HepG2 (cell line): ENCODE data around the gene RARS2. TPM values are rescaled to one million over a fixed set of nuclear protein-coding genes. Genes with fewer than 3 reads are reported as not detected.

Source experiments
- CEBPG ChIP-seq: IDR thresholded peaks from 2 replicates; pipeline ENCODE4 v1.6.1; 2016
- DR1 ChIP-seq: sonication (generic); formaldehyde crosslinking; IDR thresholded peaks from 2 replicates; pipeline ENCODE4 v1.8.0; 2021; ENCODE audit warnings: mild to moderate bottlenecking, missing genetic modification reagents, inconsistent platforms
- GABPA ChIP-seq, 2 experiments: IDR thresholded peaks; 2 replicates each; pipeline ENCODE4 v1.6.1; 2011 to 2016; ENCODE audit warnings: low read depth in 2 of 2, low read length in 1 of 2, missing biosample characterization in 1 of 2, missing genetic modification characterization in 1 of 2
- KDM3A ChIP-seq: IDR thresholded peaks from 2 replicates; pipeline ENCODE4 v1.6.1; 2018; ENCODE audit warnings: low read depth, missing compliant biosample characterization
- KLF16 ChIP-seq, 2 experiments: sonication (generic) in 1 of 2; formaldehyde crosslinking in 1 of 2; IDR thresholded peaks; 2 replicates each; pipeline versions ENCODE4 v1.6.1 to v1.8.0; 2016 to 2023; ENCODE audit warnings: missing genetic modification reagents in 2 of 2, missing compliant biosample characterization in 1 of 2
- MBD4 ChIP-seq: IDR thresholded peaks from 2 replicates; pipeline ENCODE4 v1.6.1; 2012; ENCODE audit warnings: low read length, inconsistent platforms, borderline replicate concordance
- NBN ChIP-seq: fragments of 450-650 bp; conservative IDR thresholded peaks from 2 replicates; pipeline ENCODE4 v1.6.1; 2017
- NCOA2 ChIP-seq: sonication (generic); formaldehyde crosslinking; IDR thresholded peaks from 2 replicates; pipeline ENCODE4 v1.8.0; 2022; ENCODE audit warnings: inconsistent platforms
- NR3C1 ChIP-seq: sonication (generic); formaldehyde crosslinking; IDR thresholded peaks from 2 replicates; pipeline ENCODE4 v1.4.0; 2020; ENCODE audit warnings: missing genetic modification reagents
- POLR2AphosphoS5 ChIP-seq: IDR thresholded peaks from 2 replicates; pipeline ENCODE4 v1.6.1; 2012; ENCODE audit warnings: low read depth, low read length
- RFX5 ChIP-seq: IDR thresholded peaks from 2 replicates; pipeline ENCODE4 v1.6.1; 2011; ENCODE audit warnings: low read depth, low read length, improper control_type of control experiment
- SIN3B ChIP-seq: fragments of 150-350 bp; IDR thresholded peaks from 2 replicates; pipeline ENCODE4 v1.6.1; 2014; ENCODE audit warnings: low read length
- SP4 ChIP-seq: sonication (generic); formaldehyde crosslinking; IDR thresholded peaks from 2 replicates; pipeline ENCODE4 v1.8.1; 2023; ENCODE audit warnings: mild to moderate bottlenecking, missing genetic modification reagents
- TOPORS ChIP-seq: sonication (generic); formaldehyde crosslinking; IDR thresholded peaks from 2 replicates; pipeline ENCODE4 v1.8.0; 2023; ENCODE audit warnings: mild to moderate bottlenecking, missing genetic modification reagents
- ZBTB3 ChIP-seq: sonication (generic); formaldehyde crosslinking; IDR thresholded peaks from 2 replicates; pipeline ENCODE4 v1.4.0; 2020; ENCODE audit warnings: low read depth, mild to moderate bottlenecking, moderate library complexity, missing genetic modification reagents, borderline replicate concordance
- ZBTB38 ChIP-seq: sonication (generic); formaldehyde crosslinking; IDR thresholded peaks from 2 replicates; pipeline ENCODE4 v1.5.1; 2020; ENCODE audit warnings: mild to moderate bottlenecking, missing genetic modification reagents
- ZNF569 ChIP-seq: sonication (generic); formaldehyde crosslinking; IDR thresholded peaks from 2 replicates; pipeline ENCODE4 v1.5.0; 2020; ENCODE audit warnings: mild to moderate bottlenecking, missing genetic modification reagents, moderate library complexity, borderline replicate concordance
- ZNF670 ChIP-seq: sonication (generic); formaldehyde crosslinking; IDR thresholded peaks from 2 replicates; pipeline ENCODE4 v1.8.0; 2022; ENCODE audit warnings: mild to moderate bottlenecking, missing genetic modification reagents, borderline replicate concordance
- ZNF788 ChIP-seq: sonication (generic); formaldehyde crosslinking; IDR thresholded peaks from 2 replicates; pipeline ENCODE4 v1.5.0; 2020; ENCODE audit warnings: mild to moderate bottlenecking, missing genetic modification reagents, borderline replicate concordance
- ZNF841 ChIP-seq: sonication (generic); formaldehyde crosslinking; IDR thresholded peaks from 2 replicates; pipeline ENCODE4 v1.8.1; 2023; ENCODE audit warnings: missing genetic modification reagents, borderline replicate concordance
- polyA plus RNA-seq, 8 experiments: library from polyadenylated mRNA; depleted of rRNA in 3 of 8; stranded (reverse) in 7 of 8; unstranded in 1 of 8; fragments of >200 nt; fragmentation: Illumina TruSeq in 4 of 8; extraction: Trizol in 4 of 8; gene quantifications; 2 replicates each; pipeline versions ENCODE4 v1.2.1 to v1.2.3, GENCODE V29; 2011 to 2016; ENCODE audit warnings: low read depth in 4 of 8, missing spikeins in 1 of 8, mixed read lengths in 1 of 8; ENCODE audit not compliant: insufficient read depth in 1 of 8
- total RNA-seq, 5 experiments: library from RNA; depleted of rRNA; stranded (reverse); fragments of >200 nt; fragmentation: Illumina TruSeq; extraction: Trizol; gene quantifications; 2 replicates each; pipeline ENCODE4 v1.2.3, GENCODE V29; 2016; ENCODE audit warnings: low read depth in 1 of 5
- TF ChIP-seq, protein P1 (sequence below): IDR thresholded peaks from 2 replicates; pipeline ENCODE4 v1.6.1; 2016; ENCODE audit warnings: missing genetic modification reagents, missing compliant biosample characterization
- TF ChIP-seq, protein P2 (sequence below): sonication (generic); formaldehyde crosslinking; IDR thresholded peaks from 2 replicates; pipeline ENCODE4 v1.4.0; 2020; ENCODE audit warnings: mild to moderate bottlenecking, missing genetic modification reagents
- TF ChIP-seq, protein P3 (sequence below): sonication (generic); formaldehyde crosslinking; IDR thresholded peaks from 2 replicates; pipeline ENCODE4 v1.8.0; 2022; ENCODE audit warnings: mild to moderate bottlenecking, missing genetic modification reagents
- TF ChIP-seq, protein P4 (sequence below): sonication (generic); formaldehyde crosslinking; IDR thresholded peaks from 2 replicates; pipeline ENCODE4 v1.4.0; 2020; ENCODE audit warnings: missing genetic modification reagents
- TF ChIP-seq, protein P5 (sequence below): sonication (generic); formaldehyde crosslinking; conservative IDR thresholded peaks from 2 replicates; pipeline ENCODE4 v1.4.0; 2020; ENCODE audit warnings: missing genetic modification reagents
- TF ChIP-seq, protein P6 (sequence below): sonication (generic); formaldehyde crosslinking; IDR thresholded peaks from 2 replicates; pipeline ENCODE4 v1.8.0; 2022; ENCODE audit warnings: mild to moderate bottlenecking, missing genetic modification reagents, moderate library complexity

The RARS2 gene
- total and polyA plus RNA-seq, 2 of the 13 experiments (the other 11 are each of a cell fraction or from before 2014, with no cell fraction given): 23.4 to 80.1 TPM

DNA sequence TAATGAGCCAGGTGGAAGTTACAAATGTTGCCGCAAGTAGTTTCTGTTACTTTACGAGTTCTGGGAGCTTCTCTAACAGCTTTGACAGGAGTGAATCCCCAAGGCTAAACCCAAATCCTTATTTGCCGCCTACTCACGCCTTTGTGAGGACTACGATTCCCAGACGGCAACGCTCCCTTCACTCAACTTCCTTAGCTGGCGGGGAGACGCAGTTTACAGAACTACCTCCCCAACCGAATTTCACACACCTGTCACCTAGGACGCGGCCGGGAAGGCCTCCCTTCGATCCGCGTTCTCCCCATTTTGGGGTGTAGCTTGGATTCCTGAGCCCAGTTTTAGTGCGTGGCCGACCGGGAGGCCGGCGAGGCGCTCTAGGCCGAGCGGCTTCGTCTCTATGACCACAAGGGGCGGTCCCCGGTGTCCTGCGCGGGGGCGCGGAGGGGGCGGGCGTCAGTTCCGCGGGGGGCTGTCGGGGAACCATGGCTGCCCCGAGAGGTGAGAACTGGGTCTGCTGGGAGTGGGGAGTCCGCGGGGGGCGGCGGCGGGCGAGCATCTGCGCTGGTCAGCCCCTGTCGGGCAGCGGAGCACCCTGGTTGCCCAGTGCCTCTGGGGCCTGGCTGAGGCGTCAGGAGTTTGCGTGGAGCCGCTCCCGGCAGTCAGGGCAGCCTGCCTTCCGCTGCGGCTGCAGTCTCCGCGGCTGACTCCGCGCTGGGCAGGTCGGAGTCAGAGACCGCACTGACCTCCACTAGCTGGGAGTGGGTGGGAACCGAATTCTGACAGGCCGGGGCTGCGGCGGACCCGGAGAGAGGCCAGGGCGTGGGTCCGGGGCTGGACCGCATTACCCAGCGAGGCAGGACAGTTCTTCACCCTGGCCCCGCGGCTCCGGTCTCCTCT lies 117.0 kb downstream of the RARS2 start, which contains the start of gene SLC35A1 (continued):
- TF ChIP-seq ZNF670 (CRISPR knock-in tag) (no peak; the same call in 1 of the 2 replicates), NBN (no peak), NCOA2 (CRISPR knock-in tag) (peak; percentile 52; the same call in 1 of the 2 replicates), TOPORS (CRISPR knock-in tag) (no peak; the same call in 1 of the 2 replicates), GABPA (IDR thresholded peaks at IDR 0.05; ENCODE audit: low read depth, low read length) (peak; percentile 61), GABPA (CRISPR knock-in tag; IDR thresholded peaks at IDR 0.05; ENCODE audit: low read depth) (peak; percentile 89), MBD4 (no peak), KLF16 (CRISPR knock-in tag; IDR thresholded peaks at IDR 0.05) (peak in 1 of 2 experiments; percentile 85; a peak in 2 of 4 replicates), ZNF841 (CRISPR knock-in tag) (no peak), KDM3A (CRISPR knock-in tag) (peak; percentile 83), ZBTB38 (CRISPR knock-in tag) (peak; percentile 50; the same call in 1 of the 2 replicates), ZNF788 (CRISPR knock-in tag) (peak; percentile 53; the same call in 1 of the 2 replicates), POLR2AphosphoS5 (peak; percentile 79), DR1 (CRISPR knock-in tag) (peak; percentile 53; the same call in 1 of the 2 replicates), RFX5 (no peak), ZBTB3 (CRISPR knock-in tag) (no peak), CEBPG (CRISPR knock-in tag) (no peak), NR3C1 (CRISPR knock-in tag) (no peak), ZNF569 (CRISPR knock-in tag) (no peak), SIN3B (no peak), SP4 (CRISPR knock-in tag) (peak; percentile 86)
- TF ChIP-seq, protein P1, sequence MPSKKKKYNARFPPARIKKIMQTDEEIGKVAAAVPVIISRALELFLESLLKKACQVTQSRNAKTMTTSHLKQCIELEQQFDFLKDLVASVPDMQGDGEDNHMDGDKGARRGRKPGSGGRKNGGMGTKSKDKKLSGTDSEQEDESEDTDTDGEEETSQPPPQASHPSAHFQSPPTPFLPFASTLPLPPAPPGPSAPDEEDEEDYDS (CRISPR knock-in tag): peak; percentile 55; the same call in 1 of the 2 replicates
- TF ChIP-seq, protein P2, sequence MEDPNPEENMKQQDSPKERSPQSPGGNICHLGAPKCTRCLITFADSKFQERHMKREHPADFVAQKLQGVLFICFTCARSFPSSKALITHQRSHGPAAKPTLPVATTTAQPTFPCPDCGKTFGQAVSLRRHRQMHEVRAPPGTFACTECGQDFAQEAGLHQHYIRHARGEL (CRISPR knock-in tag): peak; percentile 80; the same call in 1 of the 2 replicates
- TF ChIP-seq, protein P3, sequence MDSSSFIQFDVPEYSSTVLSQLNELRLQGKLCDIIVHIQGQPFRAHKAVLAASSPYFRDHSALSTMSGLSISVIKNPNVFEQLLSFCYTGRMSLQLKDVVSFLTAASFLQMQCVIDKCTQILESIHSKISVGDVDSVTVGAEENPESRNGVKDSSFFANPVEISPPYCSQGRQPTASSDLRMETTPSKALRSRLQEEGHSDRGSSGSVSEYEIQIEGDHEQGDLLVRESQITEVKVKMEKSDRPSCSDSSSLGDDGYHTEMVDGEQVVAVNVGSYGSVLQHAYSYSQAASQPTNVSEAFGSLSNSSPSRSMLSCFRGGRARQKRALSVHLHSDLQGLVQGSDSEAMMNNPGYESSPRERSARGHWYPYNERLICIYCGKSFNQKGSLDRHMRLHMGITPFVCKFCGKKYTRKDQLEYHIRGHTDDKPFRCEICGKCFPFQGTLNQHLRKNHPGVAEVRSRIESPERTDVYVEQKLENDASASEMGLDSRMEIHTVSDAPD: no peak
- TF ChIP-seq, protein P4, sequence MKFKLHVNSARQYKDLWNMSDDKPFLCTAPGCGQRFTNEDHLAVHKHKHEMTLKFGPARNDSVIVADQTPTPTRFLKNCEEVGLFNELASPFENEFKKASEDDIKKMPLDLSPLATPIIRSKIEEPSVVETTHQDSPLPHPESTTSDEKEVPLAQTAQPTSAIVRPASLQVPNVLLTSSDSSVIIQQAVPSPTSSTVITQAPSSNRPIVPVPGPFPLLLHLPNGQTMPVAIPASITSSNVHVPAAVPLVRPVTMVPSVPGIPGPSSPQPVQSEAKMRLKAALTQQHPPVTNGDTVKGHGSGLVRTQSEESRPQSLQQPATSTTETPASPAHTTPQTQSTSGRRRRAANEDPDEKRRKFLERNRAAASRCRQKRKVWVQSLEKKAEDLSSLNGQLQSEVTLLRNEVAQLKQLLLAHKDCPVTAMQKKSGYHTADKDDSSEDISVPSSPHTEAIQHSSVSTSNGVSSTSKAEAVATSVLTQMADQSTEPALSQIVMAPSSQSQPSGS: no peak
- TF ChIP-seq, protein P5, sequence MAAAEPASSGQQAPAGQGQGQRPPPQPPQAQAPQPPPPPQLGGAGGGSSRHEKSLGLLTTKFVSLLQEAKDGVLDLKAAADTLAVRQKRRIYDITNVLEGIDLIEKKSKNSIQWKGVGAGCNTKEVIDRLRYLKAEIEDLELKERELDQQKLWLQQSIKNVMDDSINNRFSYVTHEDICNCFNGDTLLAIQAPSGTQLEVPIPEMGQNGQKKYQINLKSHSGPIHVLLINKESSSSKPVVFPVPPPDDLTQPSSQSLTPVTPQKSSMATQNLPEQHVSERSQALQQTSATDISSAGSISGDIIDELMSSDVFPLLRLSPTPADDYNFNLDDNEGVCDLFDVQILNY: no peak
- TF ChIP-seq, protein P6, sequence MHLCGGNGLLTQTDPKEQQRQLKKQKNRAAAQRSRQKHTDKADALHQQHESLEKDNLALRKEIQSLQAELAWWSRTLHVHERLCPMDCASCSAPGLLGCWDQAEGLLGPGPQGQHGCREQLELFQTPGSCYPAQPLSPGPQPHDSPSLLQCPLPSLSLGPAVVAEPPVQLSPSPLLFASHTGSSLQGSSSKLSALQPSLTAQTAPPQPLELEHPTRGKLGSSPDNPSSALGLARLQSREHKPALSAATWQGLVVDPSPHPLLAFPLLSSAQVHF (CRISPR knock-in tag): no peak
